Measurements from ENCODE around the gene UGT2A1. TPM values are rescaled to one million over a fixed set of nuclear protein-coding genes. Genes with fewer than 3 reads are reported as not detected.

UGT2A1 gene
- total and polyA plus RNA-seq, 2 of the 4 experiments (the other 2 are of a cell fraction): not detected

DNA sequence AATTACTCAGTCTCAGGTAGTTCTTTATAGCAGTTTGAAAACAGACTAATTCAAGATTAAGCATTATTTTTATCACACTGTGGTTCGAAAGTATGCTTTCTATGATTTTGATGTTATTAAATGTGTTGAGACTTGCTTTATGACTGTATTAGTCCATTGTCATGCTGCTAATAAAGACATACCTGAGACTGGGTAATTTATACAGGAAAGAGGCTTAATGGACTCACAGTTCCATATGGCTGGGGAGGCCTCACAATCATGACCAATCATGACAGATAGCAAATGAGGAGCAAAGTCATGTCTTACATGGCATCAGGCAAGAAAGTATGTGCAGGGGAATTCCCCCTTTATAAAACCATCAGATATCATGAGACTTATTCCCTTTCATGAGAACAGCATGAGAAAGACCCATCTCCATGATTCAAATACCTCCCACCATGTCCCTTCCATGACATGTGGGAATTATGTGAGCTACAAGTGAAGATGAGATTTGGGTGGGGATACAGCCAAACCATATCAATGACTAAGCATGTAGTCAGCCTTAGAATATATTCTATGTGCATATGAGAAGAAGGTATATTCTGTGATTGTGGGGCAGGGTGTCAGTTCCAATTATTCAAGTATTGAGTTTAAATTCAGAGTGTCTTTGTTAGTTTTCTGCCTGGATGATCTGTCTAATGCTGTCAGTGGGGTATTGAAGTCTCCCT lies 44.6 kb upstream of the UGT2A1 start:
- H3K56ac ChIP-seq (ENCODE audit: extremely low read depth, insufficient read depth, low read length): no peak overlapping the region
- no peak overlapping the region for H2BK5ac ChIP-seq (ENCODE audit: low read depth, low read length, poor library complexity, severe bottlenecking)
- H2AK5ac ChIP-seq (ENCODE audit: low read depth, low read length): no peak overlapping the region
- POLR2A ChIA-PET (ENCODE audit: unreplicated experiment): no interaction called here
- H4K5ac ChIP-seq (ENCODE audit: low read depth, low read length): no peak overlapping the region
- H2AFZ ChIP-seq (replicated peaks; ENCODE audit: low read length, poor library complexity): no peak overlapping the region
- no peaks in the 10 kb centered on the region for H3K79me1 ChIP-seq (ENCODE audit: low read depth in 1 of 2, low read length in 2 of 2)
- no peak overlapping the region for H3K4ac ChIP-seq (ENCODE audit: low read depth, low read length)
- no peak for TF ChIP-seq POLR2A (IDR thresholded peaks at IDR 0.05; ENCODE audit: low read depth, low read length)
- no peak for TF ChIP-seq CEBPB (IDR thresholded peaks at IDR 0.05; ENCODE audit: low read depth, low read length)
- TF ChIP-seq RAD21 (IDR thresholded peaks at IDR 0.05; ENCODE audit: low read length): no peak
- TF ChIP-seq, protein P1, sequence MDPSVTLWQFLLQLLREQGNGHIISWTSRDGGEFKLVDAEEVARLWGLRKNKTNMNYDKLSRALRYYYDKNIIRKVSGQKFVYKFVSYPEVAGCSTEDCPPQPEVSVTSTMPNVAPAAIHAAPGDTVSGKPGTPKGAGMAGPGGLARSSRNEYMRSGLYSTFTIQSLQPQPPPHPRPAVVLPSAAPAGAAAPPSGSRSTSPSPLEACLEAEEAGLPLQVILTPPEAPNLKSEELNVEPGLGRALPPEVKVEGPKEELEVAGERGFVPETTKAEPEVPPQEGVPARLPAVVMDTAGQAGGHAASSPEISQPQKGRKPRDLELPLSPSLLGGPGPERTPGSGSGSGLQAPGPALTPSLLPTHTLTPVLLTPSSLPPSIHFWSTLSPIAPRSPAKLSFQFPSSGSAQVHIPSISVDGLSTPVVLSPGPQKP (IDR thresholded peaks at IDR 0.05; ENCODE audit: borderline replicate concordance, low read depth, low read length): no peak
- TF ChIP-seq MAZ (IDR thresholded peaks at IDR 0.05; ENCODE audit: borderline replicate concordance, low read depth, low read length): no peak
- no peak for TF ChIP-seq BHLHE40 (IDR thresholded peaks at IDR 0.05; ENCODE audit: low read depth, low read length)
- TF ChIP-seq RCOR1 (IDR thresholded peaks at IDR 0.05; ENCODE audit: insufficient replicate concordance, low read length): no peak
- TF ChIP-seq CHD1 (IDR thresholded peaks at IDR 0.05; ENCODE audit: low read depth, low read length): no peak
- TF ChIP-seq NFE2L2 (IDR thresholded peaks at IDR 0.05; ENCODE audit: low read depth, low read length): no peak
- TF ChIP-seq FOS (IDR thresholded peaks at IDR 0.05; ENCODE audit: low read depth, low read length): no peak
- TF ChIP-seq MAFK (IDR thresholded peaks at IDR 0.05; ENCODE audit: low read depth, low read length): no peak
- H3K4me2 ChIP-seq (ENCODE audit: low read depth, low read length): no peak overlapping the region
- no peak overlapping the region for H3K27ac ChIP-seq (ENCODE audit: insufficient read depth, low read length)
- H4K20me1 ChIP-seq (ENCODE audit: insufficient read depth, low read length): no peaks in the 10 kb centered on the region
- no peak overlapping the region for H4K91ac ChIP-seq (ENCODE audit: insufficient read depth, low read depth, low read length)
- no peaks in the 10 kb centered on the region for H3K4me1 ChIP-seq (ENCODE audit: control insufficient read depth, insufficient read depth, low read length)
- H2BK20ac ChIP-seq (ENCODE audit: low read depth, low read length): no peak overlapping the region
- no peak overlapping the region for H2BK120ac ChIP-seq (ENCODE audit: low read depth, low read length)
- no peak overlapping the region for H3K4me3 ChIP-seq (ENCODE audit: insufficient read depth, low read depth, low read length)
- no peak overlapping the region for H3K18ac ChIP-seq (ENCODE audit: low read depth, low read length)
- H3K9me3 ChIP-seq (ENCODE audit: control insufficient read depth, insufficient read depth, low read length): no peaks in the 10 kb centered on the region
- no peak overlapping the region for H2BK15ac ChIP-seq (ENCODE audit: low read depth, low read length)
- no CpG with 5 or more reads among the region's 1 CpG for WGBS, 2 experiments (ENCODE audit: extremely low coverage in 2 of 2, insufficient read length in 1 of 2)
- H3K9me1 ChIP-seq (ENCODE audit: insufficient read depth, low read length): no peaks in the 10 kb centered on the region
- DNase-seq (no peak), ATAC-seq (ENCODE audit: low read depth) (no peak)
- intact Hi-C loops (cut with micrococcal nuclease) (no loop called here), in situ Hi-C loops (cut with MboI; ENCODE audit: low sequenced_read_pairs) (loop anchor here (25.0 kb wide), 1 partner anchor 815 kb away; the partner anchor contains the start of gene AMTN), dilution Hi-C loops (cut with HindIII; ENCODE audit: low sequenced_read_pairs, unreplicated experiment) (no loop called here)
- no peak overlapping the region for H2AK9ac ChIP-seq (replicated peaks; ENCODE audit: low read depth, low read length, poor library complexity)
- H3K9ac ChIP-seq (ENCODE audit: low read depth, low read length): no peak overlapping the region
- H3K27me3 ChIP-seq (ENCODE audit: control insufficient read depth, insufficient read depth, low read length): no peaks in the 10 kb centered on the region
- no peak overlapping the region for H3K14ac ChIP-seq (replicated peaks; ENCODE audit: low read depth, low read length)
- CTCF ChIA-PET: no interaction called here
- H3K36me3 ChIP-seq (ENCODE audit: control insufficient read depth, insufficient read depth, low read length): no peaks in the 10 kb centered on the region
- no peak overlapping the region for H4K8ac ChIP-seq (ENCODE audit: low read depth in 2 of 2, low read length in 2 of 2)
- BruUV-seq (replicated peaks): no TSS peak
- H3K23ac ChIP-seq (ENCODE audit: low read depth, low read length): no peak overlapping the region
